H7 (cell line): ENCODE measurements around the gene NPM1. TPM values are rescaled to one million over a fixed set of nuclear protein-coding genes. Genes with fewer than 3 reads are reported as not detected.

Experiments
- DNase-seq: peaks from one replicate; pipeline ENCODE4 v3.0.0; 2012
- H3K27me3 ChIP-seq: 2 replicates; pipeline ENCODE4 v1.6.0; 2011; ENCODE audit warnings: mild to moderate bottlenecking, low read length; ENCODE audit not compliant: control insufficient read depth, insufficient read depth
- H3K36me3 ChIP-seq: replicated peaks from 2 replicates; pipeline ENCODE4 v1.5.1; 2011; ENCODE audit warnings: low read length; ENCODE audit not compliant: control insufficient read depth, insufficient read depth
- H3K4me3 ChIP-seq: 2 replicates; pipeline ENCODE4 v1.5.1; 2011; ENCODE audit warnings: low read depth, mild to moderate bottlenecking, control low read depth, low read length, moderate library complexity; ENCODE audit not compliant: insufficient read depth
- total RNA-seq: library from RNA; depleted of rRNA; stranded (reverse); fragments of >200 nt; shearing (Covaris generic); gene quantifications from 2 replicates; pipeline ENCODE4 v1.2.3, GENCODE V29; 2014

NPM1 gene
- total RNA-seq, 1 experiment from 2014 or later = 2,089 TPM

DNA sequence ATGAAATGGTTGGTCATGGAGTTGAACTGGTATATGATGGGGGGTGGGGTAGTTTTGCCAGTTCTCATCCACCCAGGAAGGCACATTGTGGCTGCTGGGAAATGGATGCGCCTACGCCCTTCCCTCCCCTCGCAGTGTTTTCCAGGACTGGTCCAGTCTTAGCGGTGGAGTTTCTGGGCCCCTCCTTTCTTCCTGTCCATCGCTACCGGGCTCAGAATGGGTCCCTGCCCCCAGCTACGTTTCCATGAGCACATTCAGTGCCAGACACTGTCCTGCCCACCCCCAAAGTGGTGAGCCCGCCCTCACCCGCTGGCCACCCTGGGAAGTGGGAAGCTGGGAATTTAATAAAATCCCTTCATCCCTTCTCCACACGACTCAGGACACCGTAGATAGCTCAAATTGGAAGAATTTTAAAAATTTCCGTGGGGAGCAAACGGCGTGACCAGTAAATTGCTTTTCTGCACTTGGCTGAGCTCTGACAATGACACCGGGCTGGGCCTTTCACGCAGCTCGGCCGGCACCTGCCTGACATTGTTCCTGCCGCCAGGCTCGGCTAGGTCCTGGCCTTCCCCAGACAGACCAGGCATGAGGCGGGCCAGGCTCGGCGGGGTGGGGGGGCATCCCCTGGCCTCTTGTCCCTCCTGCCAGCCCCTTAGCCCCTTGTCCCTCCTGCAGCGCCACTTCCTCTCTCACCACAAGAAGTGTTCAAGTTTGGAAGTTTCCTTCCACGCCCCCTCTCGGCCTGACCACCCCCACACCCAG is 35.4 kb downstream of the NPM1 start:
- no peak overlapping the region for H3K4me3 ChIP-seq
- peaks cover 36% of the 10 kb centered on the region for H3K27me3 ChIP-seq
- H3K36me3 ChIP-seq = no peaks in the 10 kb centered on the region
- peak; percentile 77 for DNase-seq

DNA sequence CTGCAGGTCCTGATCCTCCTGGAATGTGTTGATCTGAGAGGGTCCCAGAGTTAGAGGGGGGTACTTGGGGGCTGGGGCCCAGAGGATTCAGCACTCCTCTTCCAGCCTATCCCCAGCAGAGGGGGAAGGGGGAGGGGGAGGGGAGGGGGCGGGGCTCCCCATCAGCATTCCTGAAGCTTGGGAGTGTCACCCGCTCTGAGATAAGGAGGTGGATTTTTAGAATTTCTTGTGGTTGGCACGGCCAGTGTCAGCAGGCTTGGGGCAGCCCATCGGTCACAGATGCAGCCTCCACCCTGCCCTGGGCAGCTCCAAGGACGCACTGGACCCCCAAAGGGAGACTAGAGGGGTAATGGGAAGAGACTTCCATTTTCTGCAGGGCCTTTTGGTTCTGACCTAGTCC is 37.1 kb downstream of the NPM1 start:
- Histone ChIP-seq H3K27me3 (peaks cover 28% of the 10 kb centered on the region), H3K36me3 (no peaks in the 10 kb centered on the region), H3K4me3 (no peak overlapping the region)
- peak; percentile 87 for DNase-seq

DNA sequence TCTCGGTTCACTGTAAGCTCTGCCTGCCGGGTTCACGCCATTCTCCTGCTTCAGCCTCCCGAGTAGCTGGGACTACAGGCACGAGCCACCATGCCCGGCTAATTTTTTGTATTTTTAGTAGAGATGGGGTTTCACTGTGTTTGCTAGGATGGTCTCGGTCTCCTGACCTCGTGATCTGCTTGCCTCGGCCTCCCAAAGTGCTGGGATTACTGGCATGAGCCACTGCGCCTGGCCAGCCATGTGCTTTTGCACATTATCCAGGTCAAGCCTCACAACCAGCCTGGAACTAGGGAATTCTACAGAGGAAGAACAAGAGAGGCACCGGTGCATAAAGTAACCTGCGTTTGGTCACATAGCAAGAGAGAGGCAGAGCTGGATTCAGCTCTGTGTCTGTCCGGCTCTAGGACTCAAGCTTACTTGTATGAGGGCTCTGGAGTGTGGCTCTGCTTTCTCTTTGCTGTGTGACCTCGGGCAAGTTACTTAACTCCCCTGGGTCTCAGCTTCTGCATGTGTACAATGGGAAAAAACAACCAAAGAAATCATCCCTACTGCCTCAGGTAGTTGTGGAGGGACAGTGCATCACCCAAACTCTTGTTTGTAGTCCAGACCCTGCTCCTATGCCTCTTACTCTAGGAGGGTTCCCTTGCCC is 38.1 kb downstream of the NPM1 start:
- Histone ChIP-seq H3K36me3 (no peaks in the 10 kb centered on the region), H3K27me3 (peaks cover 18% of the 10 kb centered on the region), H3K4me3 (no peak overlapping the region)
- DNase-seq = no peak

DNA sequence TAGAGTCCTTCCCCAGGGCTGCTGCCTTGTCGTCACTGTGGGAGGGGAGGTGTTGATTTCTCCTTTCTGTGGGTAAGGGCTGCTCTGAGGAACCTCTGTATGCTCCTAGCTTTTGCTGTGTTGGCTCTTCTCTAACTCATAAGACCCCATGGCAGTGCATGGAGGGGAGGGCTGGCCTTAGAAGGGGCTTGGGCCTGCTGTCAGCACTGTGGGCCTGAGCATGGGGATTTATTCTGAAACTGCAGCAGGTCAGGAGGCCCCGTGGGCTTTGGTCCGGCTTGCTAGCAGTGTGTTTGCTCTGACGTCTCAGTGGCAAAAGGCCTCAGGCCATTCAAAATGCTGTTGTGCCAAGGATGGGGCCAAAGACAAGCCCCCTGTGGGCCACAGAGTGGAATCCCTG is 38.6 kb downstream of the NPM1 start:
- DNase-seq = no peak
- H3K27me3 ChIP-seq = peaks cover 13% of the 10 kb centered on the region
- H3K36me3 ChIP-seq = no peaks in the 10 kb centered on the region
- no peak overlapping the region for H3K4me3 ChIP-seq

DNA sequence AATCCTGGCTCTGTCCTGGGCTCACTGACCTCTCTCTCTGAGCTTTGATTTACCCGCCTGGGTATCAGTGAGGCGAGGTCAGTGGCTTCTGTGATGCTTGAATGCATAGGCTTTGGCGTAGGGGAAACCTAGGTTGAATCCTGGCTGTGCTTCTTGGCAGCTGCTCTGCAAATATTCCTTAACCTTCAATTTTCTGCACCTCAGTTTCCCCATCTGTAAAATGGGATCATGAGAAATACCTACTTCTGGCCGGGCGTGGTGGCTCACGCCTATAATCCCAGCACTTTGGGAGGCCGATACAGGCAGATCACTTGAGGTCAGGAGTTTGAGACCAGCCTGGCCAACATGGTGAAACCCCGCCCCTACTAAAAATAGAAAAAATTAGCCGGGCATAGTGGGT is 39.0 kb downstream of the NPM1 start:
- no peak overlapping the region for H3K4me3 ChIP-seq
- no peaks in the 10 kb centered on the region for H3K36me3 ChIP-seq
- no peak for DNase-seq
- H3K27me3 ChIP-seq = peaks cover 9% of the 10 kb centered on the region

DNA sequence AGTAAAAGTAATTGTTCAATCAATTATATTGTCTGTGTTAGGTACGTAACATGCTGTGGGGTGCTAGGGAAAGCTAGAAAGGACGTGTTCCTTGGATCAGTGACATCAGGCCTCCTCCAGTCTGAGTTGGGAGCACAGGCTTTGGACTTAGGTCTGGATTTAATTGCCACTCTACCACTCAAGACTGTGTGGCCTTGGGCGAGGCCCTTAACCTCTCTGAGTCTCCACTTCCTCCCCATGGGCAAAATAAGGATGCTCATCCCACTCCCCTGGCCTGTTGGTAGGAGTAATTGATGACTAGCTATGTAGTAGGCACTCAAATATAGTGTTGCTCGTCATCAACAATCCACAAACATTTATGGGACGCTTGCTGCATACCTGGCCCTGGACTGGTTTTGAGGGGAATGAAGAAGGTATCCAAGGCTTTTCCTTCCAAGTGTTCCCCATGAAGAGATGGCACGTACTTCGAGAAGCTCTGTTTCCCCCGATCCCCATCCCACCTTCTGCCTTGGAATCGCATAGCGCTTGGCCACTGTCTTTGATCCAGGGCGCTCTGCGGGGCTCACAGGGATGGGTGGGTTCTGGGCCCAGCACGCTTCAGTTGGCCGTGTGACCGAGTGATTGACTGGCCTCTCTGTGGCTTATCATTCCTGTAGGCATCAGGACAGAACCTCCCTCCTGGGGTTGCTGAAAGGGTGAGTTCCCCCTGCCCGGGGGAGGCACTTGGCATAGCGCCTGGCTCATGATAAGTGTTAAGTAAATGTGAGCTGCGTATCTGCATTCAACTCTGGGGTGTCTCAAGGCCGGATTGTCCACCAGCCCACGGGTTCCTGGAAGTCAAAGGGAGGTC is 39.9 kb downstream of the NPM1 start:
- H3K27me3 ChIP-seq = 0 out of 2 replicates have a peak, but pooled peaks cover under 1% of the 10 kb centered on the region
- H3K36me3 ChIP-seq = no peaks in the 10 kb centered on the region
- peak; percentile 34 for DNase-seq
- no peak overlapping the region for H3K4me3 ChIP-seq

DNA sequence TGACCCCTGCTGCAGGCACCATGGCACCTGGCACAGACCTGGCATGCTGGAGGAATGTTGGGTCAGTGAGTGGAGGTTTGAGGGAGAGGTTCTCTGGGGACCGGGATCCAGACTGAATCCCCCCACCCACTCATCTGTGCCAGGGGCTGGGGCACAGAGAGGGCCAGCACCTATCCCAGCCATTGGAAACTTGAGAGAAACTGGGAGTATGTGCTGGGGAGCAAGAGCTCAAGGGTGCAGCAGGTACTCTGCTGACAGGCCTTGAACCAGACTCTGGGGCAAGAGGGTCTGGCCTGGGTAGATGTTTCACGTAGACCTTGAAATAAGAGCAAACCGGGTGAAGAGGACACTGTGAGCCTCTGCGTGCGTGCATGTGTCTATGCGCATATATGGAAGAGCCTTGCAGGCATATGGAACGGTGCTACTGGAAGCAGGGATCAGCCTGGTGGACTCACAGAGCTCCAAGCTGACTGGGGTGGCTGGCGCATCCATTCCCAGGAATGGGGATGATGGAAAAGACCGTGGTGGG is 40.6 kb downstream of the NPM1 start:
- DNase-seq = peak; percentile 20
- Histone ChIP-seq H3K36me3 (no peaks in the 10 kb centered on the region), H3K4me3 (no peak overlapping the region), H3K27me3 (no peaks in the 10 kb centered on the region)

DNA sequence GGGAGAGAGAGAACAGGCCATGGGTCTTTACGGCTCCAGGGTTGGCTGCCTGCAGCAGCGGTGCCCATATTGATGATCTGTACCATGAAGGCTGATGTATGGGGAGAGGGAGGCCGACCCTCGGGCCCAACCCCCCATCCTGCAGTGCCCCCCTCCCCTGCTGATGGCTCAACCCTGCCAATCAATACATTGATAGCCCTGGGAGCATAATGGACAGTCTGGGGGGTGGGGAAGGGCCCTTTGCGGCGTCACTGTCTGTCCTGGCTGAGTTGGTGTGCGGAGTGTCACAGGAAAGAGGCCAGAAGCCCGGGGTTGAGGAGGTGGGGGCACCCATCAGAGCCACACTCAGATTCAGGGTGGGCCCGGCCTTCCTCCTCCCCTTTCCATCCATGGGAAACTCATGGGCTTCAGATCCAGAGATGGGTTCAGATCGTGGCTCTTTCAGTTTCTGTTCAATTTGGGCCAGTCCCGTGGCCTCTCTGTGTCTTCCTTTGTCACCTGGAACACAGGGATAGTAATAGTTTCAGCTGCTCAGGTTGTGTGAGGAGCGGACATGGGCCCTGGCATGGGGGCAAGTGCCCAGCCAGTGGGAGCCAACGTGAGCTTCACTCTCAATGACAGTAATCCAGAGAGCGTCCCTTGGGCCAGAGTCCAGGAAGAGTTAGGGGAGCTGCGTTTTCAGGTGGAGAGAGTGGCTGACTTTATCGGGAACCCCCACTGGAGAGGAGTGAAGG is 41.3 kb downstream of the NPM1 start:
- H3K27me3 ChIP-seq = no peaks in the 10 kb centered on the region
- H3K36me3 ChIP-seq = no peaks in the 10 kb centered on the region
- no peak overlapping the region for H3K4me3 ChIP-seq
- peak; percentile 45 for DNase-seq

DNA sequence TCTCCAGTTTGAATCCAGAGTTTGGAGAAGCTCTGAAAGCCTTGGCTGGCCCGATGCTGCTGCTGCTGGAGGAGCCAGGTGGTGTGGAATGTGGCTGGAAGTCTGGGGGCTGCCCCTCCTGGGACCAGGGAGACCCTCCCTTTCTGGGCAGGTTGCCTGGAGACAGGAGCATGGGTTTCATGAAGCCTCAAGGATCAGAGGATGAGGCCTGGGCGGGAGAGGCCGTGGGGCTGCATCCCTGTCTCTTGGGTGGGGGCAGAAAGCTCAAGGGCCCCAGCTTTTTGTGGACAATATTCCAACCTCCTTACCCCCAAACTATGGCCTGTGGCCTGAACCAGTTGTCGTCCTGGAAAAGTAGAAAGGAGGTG is 41.9 kb downstream of the NPM1 start:
- Histone ChIP-seq H3K4me3 (no peak overlapping the region), H3K27me3 (no peaks in the 10 kb centered on the region), H3K36me3 (no peaks in the 10 kb centered on the region)
- DNase-seq = no peak

DNA sequence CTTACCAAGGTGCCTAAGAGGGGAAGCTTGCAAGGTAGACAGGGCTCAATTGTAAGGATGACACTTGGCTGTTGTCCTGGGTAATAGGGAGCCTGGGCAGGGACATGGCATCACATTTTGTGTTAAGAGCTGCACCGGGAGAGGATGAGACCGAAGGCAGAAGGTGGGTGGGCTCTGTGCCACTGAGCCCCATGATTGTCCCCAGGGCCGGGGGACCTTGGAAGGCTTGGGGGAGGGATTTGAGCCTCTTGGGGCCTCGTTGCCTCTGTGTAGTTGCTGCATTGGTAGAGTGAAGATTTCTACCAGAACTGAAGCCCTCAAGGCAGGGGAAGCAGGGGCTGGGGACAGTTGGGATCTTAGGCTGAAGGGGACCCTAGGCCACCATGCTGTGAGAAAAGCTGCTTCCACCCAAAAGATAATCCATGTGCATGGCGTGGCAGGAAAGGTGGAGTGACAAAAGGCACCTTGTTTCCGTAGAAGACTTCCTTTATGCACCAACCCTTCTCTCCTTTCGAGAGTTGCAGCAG is 43.7 kb downstream of the NPM1 start:
- H3K27me3 ChIP-seq = no peaks in the 10 kb centered on the region
- DNase-seq = no peak

DNA sequence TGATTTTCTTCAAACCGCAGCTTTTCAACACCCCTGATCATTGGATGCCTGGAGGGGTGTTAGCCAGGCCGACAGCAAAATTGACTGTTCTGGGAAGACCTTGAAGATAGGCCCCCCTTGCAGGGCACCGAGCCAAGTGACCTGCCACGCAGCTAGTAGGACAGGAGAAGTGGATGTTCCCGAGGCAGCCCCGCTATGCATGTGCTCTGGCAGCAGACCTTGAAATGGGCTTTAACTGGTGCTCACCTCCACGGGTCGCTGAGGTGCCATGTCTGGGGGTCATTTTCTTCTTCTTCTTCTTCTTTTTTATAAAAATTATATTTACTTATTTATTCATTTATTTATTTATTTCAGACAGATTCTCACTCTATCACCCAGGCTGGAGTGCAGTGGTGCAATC is 44.4 kb downstream of the NPM1 start:
- H3K27me3 ChIP-seq = no peaks in the 10 kb centered on the region
- H3K36me3 ChIP-seq = no peaks in the 10 kb centered on the region
- no peak overlapping the region for H3K4me3 ChIP-seq
- DNase-seq = no peak

More for the DNA sequence above, 43.7 kb downstream of the NPM1 start:
- Histone ChIP-seq H3K36me3 (no peaks in the 10 kb centered on the region), H3K4me3 (no peak overlapping the region)

DNA sequence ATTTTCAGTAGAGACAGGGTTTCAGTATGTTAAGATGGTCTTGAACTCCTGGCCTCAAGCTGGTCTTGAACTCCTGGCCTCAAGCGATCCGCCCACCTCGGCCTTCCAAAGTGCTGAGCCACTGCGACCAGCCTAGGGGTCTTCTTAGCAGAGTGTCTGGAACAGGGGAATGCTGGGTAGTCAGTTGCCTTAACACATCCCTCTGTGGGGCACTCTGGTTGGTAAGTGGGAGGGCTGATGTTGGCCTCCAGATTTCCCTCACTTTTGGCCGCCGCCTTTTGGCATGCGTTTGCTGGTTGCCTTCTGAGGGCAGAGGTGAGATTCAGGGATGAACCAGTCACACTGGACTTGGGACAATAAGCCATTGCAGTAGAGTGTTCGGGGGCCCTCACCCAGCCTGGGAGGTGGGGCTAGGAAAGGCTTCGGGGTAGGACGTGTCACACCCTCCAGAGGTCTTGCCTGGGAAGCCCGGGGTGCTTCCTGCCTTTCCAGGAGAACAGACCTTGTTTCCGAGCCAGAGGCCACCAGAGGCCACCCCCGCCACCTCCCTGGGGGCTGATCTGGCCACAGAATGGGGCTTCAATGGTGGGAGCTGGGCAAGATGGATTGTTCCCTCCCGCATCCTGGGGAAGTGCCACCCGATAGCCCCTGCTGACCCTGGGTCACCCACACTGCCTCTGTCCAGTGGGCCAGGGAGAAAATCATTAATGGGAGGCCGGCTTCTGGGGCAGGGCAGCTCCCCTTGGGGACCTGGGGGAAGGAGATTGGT is 45.1 kb downstream of the NPM1 start:
- no peak for DNase-seq
- no peaks in the 10 kb centered on the region for H3K27me3 ChIP-seq
- H3K4me3 ChIP-seq = no peak overlapping the region
- H3K36me3 ChIP-seq = no peaks in the 10 kb centered on the region

DNA sequence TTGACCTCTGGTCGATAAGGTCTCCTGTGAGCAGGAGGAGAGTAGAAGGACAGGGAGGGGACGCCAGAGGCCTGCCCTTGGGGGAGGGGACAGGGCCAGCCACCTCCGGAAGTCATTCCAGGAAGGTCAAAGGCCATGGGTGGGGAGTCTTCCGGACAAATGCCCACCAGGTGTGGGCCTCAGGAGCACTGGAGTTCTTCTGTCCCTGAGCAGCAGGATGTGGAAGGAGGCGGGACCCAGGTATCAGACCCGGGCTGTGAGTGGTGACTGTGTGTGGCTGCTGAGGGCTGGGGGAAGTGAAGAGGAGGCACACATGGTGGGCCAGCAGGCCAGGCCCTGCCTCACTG is 45.7 kb downstream of the NPM1 start:
- H3K36me3 ChIP-seq = no peaks in the 10 kb centered on the region
- no peak for DNase-seq
- H3K4me3 ChIP-seq = no peak overlapping the region
- no peaks in the 10 kb centered on the region for H3K27me3 ChIP-seq
